Right lobe of liver (tissue), 6 donors: ENCODE measurements around the gene PHC3. TPM values are rescaled to one million over a fixed set of nuclear protein-coding genes. Genes with fewer than 3 reads are reported as not detected.

Experiments
- ATAC-seq, 4 donors: fragments of 200-7000 bp; cut with Tn5 transposase; one replicate each; pipeline ENCODE4 v1.9.1; 2020; ENCODE audit warnings: mild to moderate bottlenecking in 4 of 4, moderate library complexity in 4 of 4
- DNase-seq, 3 donors: peaks; one replicate each; pipeline ENCODE4 v3.0.0-alpha.2; 2020
- H3K27ac ChIP-seq, 3 donors: fragments of 200-600 bp; one replicate each; pipeline ENCODE4 v1.8.0; 2022
- H3K27me3 ChIP-seq, 2 donors: fragments of 200-600 bp; one replicate each; pipeline ENCODE4 v1.8.0; 2022
- H3K36me3 ChIP-seq, 4 donors: fragments of 200-600 bp; sonication (generic) in 1 of 4; one replicate each; pipeline versions ENCODE4 v1.5.1 to v1.8.0; 2017 to 2022; ENCODE audit warnings: control low read depth in 1 of 4
- H3K4me1 ChIP-seq, 4 donors: fragments of 200-600 bp; sonication (generic) in 1 of 4; one replicate each; pipeline versions ENCODE4 v1.5.1 to v1.8.0; 2017 to 2022; ENCODE audit warnings: control low read depth in 1 of 4
- H3K4me3 ChIP-seq, 3 donors: fragments of 200-600 bp; one replicate each; pipeline ENCODE4 v1.8.0; 2022
- H3K9me3 ChIP-seq, 4 donors: fragments of 200-600 bp; sonication (generic) in 1 of 4; one replicate each; pipeline versions ENCODE4 v1.5.1 to v1.8.0; 2017 to 2022; ENCODE audit warnings: control low read depth in 1 of 4
- POLR2A ChIP-seq: fragments of 450-650 bp; IDR thresholded peaks from one replicate; pipeline ENCODE4 v1.6.1; 2017; ENCODE audit warnings: antibody characterized with exemption, mild to moderate bottlenecking
- WGBS: methylation state at CpG from one replicate; pipeline ENCODE4 v1.1.6; 2018; ENCODE audit warnings: low coverage, low lambda C conversion rate; ENCODE audit not compliant: insufficient coverage; ENCODE audit errors: missing lambda C conversion rate; 5-methylcytosine and 5-hydroxymethylcytosine counted together
- intact Hi-C, 2 donors: fragments of 100-400 bp; cut with DNase I; formaldehyde crosslinking; loops; one replicate each; pipeline versions ENCODE4 v1.11.2 to v1.14.1; 2022
- total RNA-seq, 6 experiments: library from RNA; depleted of rRNA in 2 of 6; stranded (reverse); fragments of >200 nt in 2 of 6; fragmentation: NEBNext Ultra II Directional in 3 of 6; extraction: Animal tissue kit (Norgen Biotek cat#: 25700) in 3 of 6; gene quantifications; one replicate each; pipeline versions ENCODE4 v1.1.0 to v1.2.4, GENCODE V29; 2016 to 2023
- TF ChIP-seq, protein P1 (sequence below), 4 donors: fragments of 200-600 bp in 3 of 4; fragments of 450-650 bp in 1 of 4; IDR thresholded peaks; one replicate each; pipeline versions ENCODE4 v1.5.1 to v1.8.0; 2016 to 2022; ENCODE audit warnings: antibody characterized with exemption in 4 of 4, mild to moderate bottlenecking in 2 of 4
- donor health status: DM: no; HTN: yes; CAD: no.
- donor health status: DM: no; HTN: no; CAD: no.
- donor health status: DM: no; HTN: no; CAD: no.
- donor health status: DM: no; HTN: yes; CAD: no.
- donor health status: DM: no; HTN: yes; CAD: no.

PHC3 gene
- total RNA-seq, 6 experiments from 2014 or later, result 20.0 to 32.6 (median 23.5) TPM

DNA sequence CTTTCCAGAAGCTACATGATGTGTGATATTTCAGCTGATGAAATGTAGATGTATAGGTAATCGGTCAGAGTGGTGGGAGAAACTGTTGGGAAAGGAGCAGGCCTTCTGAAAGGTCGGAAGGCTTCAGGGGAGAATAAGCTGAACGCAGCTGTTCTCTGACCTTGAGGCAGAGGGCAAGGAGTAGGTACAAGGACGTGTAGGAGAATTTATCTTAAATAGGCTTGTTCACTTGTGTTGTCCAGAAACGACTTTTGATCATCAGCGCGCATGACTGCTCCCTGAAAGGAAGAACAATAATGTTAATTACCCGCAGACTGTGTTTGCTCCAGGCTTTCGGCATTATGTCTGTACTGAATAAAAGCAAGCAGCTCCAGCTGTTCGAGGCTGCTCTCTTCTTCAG lies 104.2 kb downstream of the PHC3 start:
- H3K36me3 ChIP-seq, result no peaks in the 10 kb centered on the region
- WGBS, result 92% methylated on average over 7 of the region's 10 CpGs
- no peaks in the 10 kb centered on the region for H3K9me3 ChIP-seq
- H3K4me3 ChIP-seq, result no peak overlapping the region
- no peak for DNase-seq
- no peak overlapping the region for H3K27ac ChIP-seq
- ATAC-seq, result no peak
- H3K27me3 ChIP-seq, result no peaks in the 10 kb centered on the region
- no peaks in the 10 kb centered on the region for H3K4me1 ChIP-seq
- intact Hi-C loops, result no loop called here
- TF ChIP-seq POLR2A, result no peak
- TF ChIP-seq, protein P1, sequence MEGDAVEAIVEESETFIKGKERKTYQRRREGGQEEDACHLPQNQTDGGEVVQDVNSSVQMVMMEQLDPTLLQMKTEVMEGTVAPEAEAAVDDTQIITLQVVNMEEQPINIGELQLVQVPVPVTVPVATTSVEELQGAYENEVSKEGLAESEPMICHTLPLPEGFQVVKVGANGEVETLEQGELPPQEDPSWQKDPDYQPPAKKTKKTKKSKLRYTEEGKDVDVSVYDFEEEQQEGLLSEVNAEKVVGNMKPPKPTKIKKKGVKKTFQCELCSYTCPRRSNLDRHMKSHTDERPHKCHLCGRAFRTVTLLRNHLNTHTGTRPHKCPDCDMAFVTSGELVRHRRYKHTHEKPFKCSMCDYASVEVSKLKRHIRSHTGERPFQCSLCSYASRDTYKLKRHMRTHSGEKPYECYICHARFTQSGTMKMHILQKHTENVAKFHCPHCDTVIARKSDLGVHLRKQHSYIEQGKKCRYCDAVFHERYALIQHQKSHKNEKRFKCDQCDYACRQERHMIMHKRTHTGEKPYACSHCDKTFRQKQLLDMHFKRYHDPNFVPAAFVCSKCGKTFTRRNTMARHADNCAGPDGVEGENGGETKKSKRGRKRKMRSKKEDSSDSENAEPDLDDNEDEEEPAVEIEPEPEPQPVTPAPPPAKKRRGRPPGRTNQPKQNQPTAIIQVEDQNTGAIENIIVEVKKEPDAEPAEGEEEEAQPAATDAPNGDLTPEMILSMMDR (IDR thresholded peaks at IDR 0.05), result no peak

DNA sequence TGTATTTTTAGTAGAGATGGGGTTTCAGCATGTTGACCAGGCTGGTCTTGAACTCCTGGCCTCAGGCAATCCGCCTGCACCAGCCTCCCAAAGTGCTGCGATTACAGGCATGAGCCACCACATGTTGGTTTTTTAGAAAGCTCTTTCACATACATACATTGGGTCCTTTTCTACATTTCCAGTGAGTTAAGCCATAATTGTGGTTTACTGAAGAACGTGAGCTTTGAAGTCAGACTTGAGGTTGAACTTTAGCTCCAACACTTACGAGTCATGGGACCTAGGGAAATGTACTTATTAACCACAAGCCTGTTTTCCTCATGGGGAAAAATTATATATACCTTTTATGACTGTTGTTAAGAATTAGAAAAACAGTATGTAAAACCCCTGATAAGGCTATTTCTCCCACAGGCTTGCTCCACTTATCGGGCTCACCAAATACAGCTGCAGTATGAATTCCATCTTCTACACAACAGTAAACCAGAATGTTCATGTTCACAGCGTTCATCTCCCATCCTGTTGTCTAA lies 104.8 kb downstream of the PHC3 start:
- WGBS, result 87% methylated on average over 6 of the region's 6 CpGs
- ATAC-seq (no peak), DNase-seq (no peak)
- H3K4me3 ChIP-seq, result no peak overlapping the region
- H3K4me1 ChIP-seq, result no peaks in the 10 kb centered on the region
- H3K27me3 ChIP-seq, result no peaks in the 10 kb centered on the region
- intact Hi-C loops, result no loop called here
- no peak overlapping the region for H3K27ac ChIP-seq
- H3K36me3 ChIP-seq, result no peaks in the 10 kb centered on the region
- TF ChIP-seq POLR2A, result no peak
- TF ChIP-seq, protein P1 (IDR thresholded peaks at IDR 0.05), result no peak
- no peaks in the 10 kb centered on the region for H3K9me3 ChIP-seq

DNA sequence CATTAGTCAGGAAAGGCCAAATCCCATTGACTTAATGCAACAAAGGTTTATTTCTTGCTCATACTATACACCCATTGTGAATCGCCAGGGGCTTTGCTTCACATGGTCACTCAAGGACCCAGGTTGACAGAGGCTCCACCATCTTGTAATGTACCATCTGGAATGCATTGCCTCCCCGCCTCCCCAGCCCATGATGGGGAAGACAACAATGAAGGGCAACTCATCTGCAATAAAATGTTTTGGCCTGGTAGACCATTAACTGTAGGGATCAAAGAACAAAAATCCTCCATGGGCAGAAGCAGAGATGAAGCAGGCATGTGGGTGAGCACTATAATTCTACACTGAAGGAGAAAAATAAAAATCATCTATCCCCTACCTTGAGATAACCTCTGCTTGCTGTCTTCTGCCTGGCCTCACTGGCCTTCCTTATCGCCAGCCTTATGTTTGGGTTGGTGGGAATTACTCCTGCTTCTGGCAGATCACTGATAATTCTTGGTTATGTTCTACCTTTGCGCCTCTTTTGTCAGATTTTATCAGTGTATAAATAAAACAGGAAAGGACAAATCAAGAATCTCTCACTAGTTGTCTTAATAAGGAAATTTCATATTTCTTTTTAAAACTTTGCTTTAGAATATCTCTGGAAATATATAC lies 106.0 kb downstream of the PHC3 start:
- intact Hi-C loops, result no loop called here
- Histone ChIP-seq H3K27ac (no peak overlapping the region), H3K4me3 (no peak overlapping the region), H3K27me3 (no peaks in the 10 kb centered on the region), H3K36me3 (no peaks in the 10 kb centered on the region), H3K4me1 (no peaks in the 10 kb centered on the region), H3K9me3 (no peaks in the 10 kb centered on the region)
- WGBS, result 97% methylated on average over 4 of the region's 4 CpGs
- TF ChIP-seq POLR2A, result no peak
- TF ChIP-seq, protein P1 (IDR thresholded peaks at IDR 0.05), result no peak
- DNase-seq (no peak), ATAC-seq (no peak)

DNA sequence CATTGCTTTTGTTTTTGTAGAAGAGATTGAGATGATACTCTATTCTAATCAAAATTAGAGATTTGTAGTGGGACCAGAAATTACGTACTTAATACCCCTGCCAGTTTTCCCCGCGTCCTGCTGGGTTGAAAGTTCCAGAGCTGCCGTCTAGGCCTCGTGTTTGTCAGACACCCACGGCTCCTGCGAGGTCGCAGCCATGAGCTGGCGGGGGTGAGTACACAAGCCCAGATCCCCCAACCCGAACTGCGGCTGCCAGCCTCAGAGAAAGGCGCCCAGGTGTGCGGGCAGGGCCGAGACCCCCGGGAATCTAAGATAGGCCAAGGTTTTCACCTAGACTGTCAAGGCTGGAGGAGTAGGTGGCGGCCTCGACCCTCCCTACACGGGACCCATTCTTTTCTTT lies 117.4 kb downstream of the PHC3 start:
- Histone ChIP-seq H3K4me1 (no peaks in the 10 kb centered on the region), H3K27me3 (no peaks in the 10 kb centered on the region), H3K4me3 (no peak overlapping the region), H3K9me3 (no peaks in the 10 kb centered on the region), H3K27ac (no peak overlapping the region), H3K36me3 (no peaks in the 10 kb centered on the region)
- intact Hi-C loops, result no loop called here
- TF ChIP-seq POLR2A, result no peak
- TF ChIP-seq, protein P1 (IDR thresholded peaks at IDR 0.05), result no peak
- WGBS, result 83% methylated on average over 7 of the region's 18 CpGs
- ATAC-seq (no peak), DNase-seq (no peak)
